ENCODE results near the gene GRID2.
"Not testable (repeated sequence)": the region's sequence is repeated elsewhere in the genome, so short reads cannot be mapped to it uniquely, and the experiment has no call there.

DNA sequence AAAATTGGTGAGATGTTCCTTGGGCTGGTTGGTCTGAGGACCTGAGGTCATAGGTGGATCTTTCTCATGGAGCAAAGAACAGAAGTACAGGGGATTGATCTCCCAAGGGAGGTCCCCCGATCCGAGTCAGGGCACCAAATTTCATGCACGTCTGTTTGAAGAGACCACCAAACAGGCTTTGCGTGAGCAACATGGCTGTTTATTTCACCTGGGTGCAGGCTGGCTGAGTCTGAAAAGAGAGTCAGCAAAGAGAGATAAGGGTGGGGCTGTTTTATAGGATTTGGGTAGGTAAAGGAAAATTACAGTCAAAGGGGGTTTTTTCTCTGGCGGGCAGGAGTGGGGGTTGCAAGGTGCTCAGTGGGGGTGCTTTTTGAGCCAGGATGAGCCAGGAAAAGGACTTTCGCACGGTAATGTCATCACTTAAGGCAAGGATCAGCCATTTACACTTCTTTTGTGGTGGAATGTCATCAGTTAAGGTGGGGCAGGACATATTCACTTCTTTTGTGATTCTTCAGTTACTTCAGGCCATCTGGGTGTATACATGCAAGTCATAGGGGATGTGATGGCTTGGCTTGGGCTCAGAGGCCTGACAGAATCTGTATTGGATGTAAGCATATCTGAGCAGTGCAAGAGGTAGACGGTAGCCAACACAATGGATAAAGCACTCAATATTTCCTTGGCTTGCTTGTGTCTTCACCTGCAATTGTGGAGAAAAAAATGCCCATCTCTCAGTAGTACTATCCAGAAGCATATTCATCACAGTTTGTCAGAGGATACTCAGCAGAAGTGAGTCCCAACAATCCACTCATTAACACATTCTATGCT, 26.5 kb upstream of the GRID2 start:
- TF ChIP-seq, protein P1, sequence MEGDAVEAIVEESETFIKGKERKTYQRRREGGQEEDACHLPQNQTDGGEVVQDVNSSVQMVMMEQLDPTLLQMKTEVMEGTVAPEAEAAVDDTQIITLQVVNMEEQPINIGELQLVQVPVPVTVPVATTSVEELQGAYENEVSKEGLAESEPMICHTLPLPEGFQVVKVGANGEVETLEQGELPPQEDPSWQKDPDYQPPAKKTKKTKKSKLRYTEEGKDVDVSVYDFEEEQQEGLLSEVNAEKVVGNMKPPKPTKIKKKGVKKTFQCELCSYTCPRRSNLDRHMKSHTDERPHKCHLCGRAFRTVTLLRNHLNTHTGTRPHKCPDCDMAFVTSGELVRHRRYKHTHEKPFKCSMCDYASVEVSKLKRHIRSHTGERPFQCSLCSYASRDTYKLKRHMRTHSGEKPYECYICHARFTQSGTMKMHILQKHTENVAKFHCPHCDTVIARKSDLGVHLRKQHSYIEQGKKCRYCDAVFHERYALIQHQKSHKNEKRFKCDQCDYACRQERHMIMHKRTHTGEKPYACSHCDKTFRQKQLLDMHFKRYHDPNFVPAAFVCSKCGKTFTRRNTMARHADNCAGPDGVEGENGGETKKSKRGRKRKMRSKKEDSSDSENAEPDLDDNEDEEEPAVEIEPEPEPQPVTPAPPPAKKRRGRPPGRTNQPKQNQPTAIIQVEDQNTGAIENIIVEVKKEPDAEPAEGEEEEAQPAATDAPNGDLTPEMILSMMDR (IDR thresholded peaks at IDR 0.05; ENCODE audit: poor library complexity, severe bottlenecking): not testable (repeated sequence)
- not testable (repeated sequence) for TF ChIP-seq EP300 (conservative IDR thresholded peaks at IDR 0.05; ENCODE audit: poor library complexity, severe bottlenecking); EZH2 (IDR thresholded peaks at IDR 0.05; ENCODE audit: borderline replicate concordance, insufficient read depth, low read length, poor library complexity, severe bottlenecking); RAD21 (conservative IDR thresholded peaks at IDR 0.05); POLR2AphosphoS5 (IDR thresholded peaks at IDR 0.05); TAF1 (IDR thresholded peaks at IDR 0.05; ENCODE audit: low read depth); SMC3 (conservative IDR thresholded peaks at IDR 0.05; ENCODE audit: poor library complexity)
- TF ChIP-seq, protein P2, sequence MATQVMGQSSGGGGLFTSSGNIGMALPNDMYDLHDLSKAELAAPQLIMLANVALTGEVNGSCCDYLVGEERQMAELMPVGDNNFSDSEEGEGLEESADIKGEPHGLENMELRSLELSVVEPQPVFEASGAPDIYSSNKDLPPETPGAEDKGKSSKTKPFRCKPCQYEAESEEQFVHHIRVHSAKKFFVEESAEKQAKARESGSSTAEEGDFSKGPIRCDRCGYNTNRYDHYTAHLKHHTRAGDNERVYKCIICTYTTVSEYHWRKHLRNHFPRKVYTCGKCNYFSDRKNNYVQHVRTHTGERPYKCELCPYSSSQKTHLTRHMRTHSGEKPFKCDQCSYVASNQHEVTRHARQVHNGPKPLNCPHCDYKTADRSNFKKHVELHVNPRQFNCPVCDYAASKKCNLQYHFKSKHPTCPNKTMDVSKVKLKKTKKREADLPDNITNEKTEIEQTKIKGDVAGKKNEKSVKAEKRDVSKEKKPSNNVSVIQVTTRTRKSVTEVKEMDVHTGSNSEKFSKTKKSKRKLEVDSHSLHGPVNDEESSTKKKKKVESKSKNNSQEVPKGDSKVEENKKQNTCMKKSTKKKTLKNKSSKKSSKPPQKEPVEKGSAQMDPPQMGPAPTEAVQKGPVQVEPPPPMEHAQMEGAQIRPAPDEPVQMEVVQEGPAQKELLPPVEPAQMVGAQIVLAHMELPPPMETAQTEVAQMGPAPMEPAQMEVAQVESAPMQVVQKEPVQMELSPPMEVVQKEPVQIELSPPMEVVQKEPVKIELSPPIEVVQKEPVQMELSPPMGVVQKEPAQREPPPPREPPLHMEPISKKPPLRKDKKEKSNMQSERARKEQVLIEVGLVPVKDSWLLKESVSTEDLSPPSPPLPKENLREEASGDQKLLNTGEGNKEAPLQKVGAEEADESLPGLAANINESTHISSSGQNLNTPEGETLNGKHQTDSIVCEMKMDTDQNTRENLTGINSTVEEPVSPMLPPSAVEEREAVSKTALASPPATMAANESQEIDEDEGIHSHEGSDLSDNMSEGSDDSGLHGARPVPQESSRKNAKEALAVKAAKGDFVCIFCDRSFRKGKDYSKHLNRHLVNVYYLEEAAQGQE (IDR thresholded peaks at IDR 0.05; ENCODE audit: borderline replicate concordance): not testable (repeated sequence)

Data from neural cell (in vitro differentiated cells).